Esophagus muscularis mucosa (tissue), 2 donors: ENCODE measurements around the gene RIC3.

Source experiments
- EP300 ChIP-seq: sonication (generic); formaldehyde crosslinking; IDR thresholded peaks from one replicate; pipeline ENCODE4 v1.6.1; 2017; ENCODE audit warnings: antibody characterized with exemption
- POLR2A ChIP-seq: fragments of 450-650 bp; IDR thresholded peaks from one replicate; pipeline ENCODE4 v1.6.1; 2017; ENCODE audit warnings: antibody characterized with exemption, moderate library complexity, mild to moderate bottlenecking, low read depth

- TF ChIP-seq POLR2A (no peak), EP300 (no peak)
Measured at GRCh38 chr11:8085011-8085645, 83.7 kb downstream of the RIC3 start.
